NCI-H2107 treated with DMSO at 0.1 percent for 48 hours (cell line): ENCODE measurements around the gene TRNT1.
A peak's percentile ranks its signal among the peaks of the same experiment; 100 is the strongest.

Experiments used
- DNase-seq: peaks from one replicate; lab custom pipeline; 2025; ENCODE audit not compliant: unreplicated experiment; lab: John Stamatoyannopoulos, UW

The TRNT1 gene

DNA sequence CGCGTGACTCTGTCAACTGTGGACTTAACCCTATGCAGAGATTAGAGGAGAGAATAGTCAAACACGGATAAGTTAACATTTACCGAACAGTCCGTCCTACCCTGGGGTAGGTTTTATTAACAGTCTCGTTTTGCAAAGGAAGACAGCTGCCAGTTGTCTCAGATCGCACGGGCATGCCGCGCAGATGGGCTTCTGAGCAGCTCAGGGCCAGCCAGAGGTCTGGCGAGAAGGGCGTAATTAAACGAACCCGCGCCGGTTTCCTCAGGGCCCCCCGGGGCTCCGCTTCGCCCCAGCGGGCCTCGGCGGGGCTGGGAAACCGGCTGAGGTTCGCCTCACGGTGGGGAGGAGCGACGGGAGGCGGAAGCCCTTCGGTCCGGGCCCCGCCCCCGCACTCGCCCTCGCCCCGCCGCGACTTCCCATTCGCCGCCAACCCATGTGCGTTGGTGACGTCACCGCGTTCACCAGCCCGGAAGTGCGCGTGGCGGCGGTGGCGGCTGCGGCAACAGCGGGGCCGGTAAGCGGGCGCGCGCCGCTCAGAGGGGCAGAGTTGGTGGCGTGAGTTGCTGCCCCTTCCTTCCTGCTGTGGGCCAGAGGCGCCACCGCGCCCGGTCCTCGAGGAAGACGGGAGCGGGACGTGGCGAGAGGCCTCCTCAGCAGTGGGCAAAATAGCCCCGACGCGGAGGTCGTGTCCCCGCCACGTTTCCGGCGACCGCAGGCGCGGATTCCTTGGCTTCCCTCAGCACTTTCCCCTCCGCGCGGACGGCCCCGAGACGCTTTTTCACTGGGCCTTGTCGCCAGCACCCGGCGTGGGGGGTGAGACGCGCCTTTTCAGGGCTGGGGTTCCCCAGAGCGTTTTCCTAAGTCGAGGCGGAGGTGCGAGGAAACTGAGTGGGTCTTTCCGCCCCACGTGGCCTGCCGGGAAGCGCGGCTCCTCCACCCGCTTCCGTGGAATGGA lies at the start of gene TRNT1:
Gene TRNT1 (plus strand): TSS at position 464 of the 955 bp plus-strand sequence. CDS start 2,101 bp downstream, outside the sequence.
- DNase-seq = peak; percentile 39

DNA sequence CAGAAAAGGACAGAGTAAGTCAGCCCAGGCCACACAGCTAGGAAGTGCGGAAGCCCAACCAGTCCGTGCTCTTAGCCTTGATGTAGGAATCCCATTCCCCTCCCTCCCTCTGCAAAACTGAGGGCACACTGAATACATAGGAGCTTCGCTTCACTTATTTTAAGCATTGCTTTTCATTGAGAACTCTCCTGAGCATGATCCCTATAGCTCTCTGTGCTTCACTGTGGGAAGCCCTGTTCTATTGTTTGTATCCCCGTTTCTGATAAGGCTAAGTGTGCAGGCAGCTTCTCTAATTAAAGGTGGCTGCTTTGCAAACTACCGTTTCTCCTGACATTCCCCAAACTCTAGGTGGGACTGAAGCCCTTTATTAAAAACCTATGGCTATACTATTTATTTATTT lies 46.4 kb upstream of the TRNT1 start:
- peak; percentile 33 for DNase-seq

DNA sequence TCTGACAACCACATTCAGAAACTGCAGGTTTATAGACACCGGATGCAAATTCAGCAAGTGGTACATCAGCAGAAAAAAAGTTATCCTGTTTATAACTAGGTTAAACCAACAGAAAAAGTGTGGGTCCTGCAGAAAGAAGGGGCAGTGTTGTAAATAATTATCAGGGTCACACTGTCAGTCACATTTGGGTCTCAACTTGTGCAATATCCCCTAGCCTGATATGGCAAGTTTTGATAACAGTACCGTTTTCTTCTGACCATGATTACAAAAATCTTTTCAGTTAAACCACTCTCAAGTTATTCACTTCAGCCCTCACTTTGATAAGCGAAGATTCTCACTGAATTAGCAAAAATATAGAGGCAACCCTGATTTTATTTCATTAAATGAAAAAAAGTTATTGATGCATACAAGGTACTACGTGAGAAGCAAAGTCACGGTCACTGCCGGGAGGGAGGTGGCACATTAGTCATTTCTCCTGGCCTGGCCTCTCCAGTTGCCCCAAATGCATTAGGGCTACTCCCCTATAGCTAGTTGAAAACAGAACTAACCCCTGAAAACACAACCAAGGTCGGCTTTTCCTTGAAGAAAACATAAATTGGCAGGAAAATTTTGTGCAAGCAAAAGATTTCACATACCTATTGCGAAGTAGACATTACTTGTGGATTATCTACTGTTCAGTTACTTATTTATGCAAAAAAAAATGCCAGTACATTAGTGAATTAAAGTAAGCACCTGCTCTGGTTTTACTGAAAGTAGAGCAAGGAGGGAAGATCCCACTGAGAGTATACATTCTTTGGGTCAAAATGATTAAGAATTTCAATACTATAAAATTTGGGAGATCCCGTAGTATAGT lies 45.1 kb upstream of the TRNT1 start:
- DNase-seq = no peak

DNA sequence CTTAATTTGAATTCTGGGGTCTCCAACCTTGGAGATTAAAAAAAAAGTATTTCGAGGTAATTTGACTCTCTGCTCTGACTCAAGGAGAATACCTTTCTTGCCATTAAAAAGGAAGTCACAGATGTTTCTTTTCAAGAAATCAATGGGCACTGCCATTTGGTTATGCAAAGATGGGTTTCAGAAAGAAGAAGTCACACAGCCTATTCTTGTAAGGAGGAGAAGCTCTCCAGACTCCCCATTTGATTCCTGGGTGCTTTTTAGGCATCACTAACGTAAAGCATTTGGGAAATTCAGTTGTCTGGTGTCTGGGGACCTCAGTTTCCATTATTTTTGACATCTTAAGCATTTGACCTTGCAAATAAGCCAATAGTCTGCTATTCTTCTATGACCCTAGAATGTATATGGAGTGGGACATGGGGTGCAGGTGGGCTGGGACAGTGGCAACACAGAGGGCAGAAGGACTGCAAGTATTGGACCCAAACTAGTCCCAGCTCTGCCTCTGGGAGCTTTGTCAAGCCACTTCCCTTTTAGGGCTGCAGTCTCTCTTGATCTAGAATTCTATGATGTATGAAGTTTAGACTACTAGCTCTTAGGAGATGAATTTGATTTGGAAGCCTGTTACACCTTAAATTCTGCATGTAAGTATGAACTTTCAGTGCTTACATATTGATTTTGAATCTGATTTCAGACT lies 44.4 kb upstream of the TRNT1 start:
- no peak for DNase-seq

DNA sequence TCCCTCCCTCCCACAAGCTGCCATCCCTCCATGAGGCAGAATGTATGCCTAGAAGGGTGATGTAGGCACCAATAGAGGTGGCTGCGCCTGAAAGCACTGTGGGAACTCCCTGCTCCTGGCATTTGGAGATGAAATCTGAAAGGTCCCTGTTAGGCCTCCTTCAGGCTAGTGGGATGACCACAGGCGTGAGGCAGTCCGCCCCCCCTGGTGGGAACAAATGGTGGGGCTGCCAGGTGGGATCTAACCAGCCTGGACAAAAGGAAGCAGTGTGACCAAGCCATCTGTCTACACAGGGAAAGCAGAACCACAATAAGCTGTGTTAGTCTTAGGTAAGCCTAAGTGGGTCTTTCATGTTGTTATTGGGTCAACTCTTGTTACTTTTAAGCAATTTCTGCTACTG lies 41.9 kb upstream of the TRNT1 start:
- DNase-seq = no peak

DNA sequence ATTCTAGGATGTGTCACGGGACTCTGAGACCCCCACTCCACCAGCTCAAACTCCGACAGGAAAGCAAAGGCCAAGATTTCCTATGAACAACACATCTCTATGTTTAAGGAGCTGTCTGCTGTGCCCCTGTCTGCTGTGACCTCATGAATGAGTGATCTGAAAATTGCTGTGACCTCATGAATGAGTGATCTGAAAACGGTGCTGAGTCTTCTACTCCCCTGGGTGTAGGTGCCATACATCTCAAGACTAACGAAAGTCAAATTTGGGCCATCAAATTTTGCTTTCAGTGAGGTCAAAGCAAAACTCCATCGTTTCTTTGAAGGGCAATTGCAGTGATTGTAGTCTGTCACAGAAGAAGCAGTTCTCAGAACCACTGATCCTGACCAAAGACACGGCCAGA lies 41.0 kb upstream of the TRNT1 start:
- no peak for DNase-seq

- no peak for DNase-seq
Measured at GRCh38 chr3:3086239-3086638, 40.5 kb upstream of the TRNT1 start.

DNA sequence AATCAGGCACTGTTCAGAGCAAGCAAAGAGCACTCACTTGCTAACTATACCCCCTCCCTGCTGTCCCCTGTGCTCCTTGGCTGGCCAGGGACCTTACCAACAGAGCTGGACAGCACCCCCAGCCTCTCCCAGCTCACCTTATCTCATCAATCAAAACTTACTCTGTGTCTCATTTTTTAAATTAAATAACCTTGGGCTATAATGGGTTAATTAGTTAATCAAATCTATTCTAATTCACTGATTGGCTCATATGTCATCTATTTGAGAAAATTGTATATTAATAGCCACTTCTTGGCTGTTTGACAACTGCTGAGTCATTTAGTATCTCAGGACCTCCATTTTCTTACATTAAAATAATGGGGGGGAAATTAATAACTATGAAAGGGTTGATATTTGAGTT lies 39.5 kb upstream of the TRNT1 start:
- DNase-seq = no peak

- DNase-seq = no peak
Measured at GRCh38 chr3:3087716-3088465, 38.8 kb upstream of the TRNT1 start.

DNA sequence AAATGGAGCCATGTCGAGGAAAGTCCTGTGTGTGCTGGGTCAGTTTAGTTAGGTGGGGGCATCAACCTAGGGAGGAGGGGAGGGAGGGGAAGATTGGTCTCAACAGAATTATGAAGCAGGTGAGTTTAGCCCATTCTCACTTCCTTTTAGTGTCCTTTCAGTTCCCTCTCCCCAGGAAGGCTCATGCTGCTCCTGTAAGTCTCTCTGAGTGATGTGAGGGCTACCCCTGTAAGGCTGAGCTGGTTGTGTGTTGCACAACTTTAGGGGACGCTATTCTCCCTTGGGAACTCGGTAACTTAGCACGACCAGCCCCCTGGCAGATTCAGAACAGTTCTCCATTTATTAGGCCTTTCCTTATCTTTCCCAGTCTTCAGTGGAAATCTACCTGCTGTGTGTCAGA lies 37.7 kb upstream of the TRNT1 start:
- DNase-seq = no peak

- no peak for DNase-seq
Measured at GRCh38 chr3:3097958-3098357, 28.8 kb upstream of the TRNT1 start.

- no peak for DNase-seq
Measured at GRCh38 chr3:3101660-3102458, 24.9 kb upstream of the TRNT1 start.

DNA sequence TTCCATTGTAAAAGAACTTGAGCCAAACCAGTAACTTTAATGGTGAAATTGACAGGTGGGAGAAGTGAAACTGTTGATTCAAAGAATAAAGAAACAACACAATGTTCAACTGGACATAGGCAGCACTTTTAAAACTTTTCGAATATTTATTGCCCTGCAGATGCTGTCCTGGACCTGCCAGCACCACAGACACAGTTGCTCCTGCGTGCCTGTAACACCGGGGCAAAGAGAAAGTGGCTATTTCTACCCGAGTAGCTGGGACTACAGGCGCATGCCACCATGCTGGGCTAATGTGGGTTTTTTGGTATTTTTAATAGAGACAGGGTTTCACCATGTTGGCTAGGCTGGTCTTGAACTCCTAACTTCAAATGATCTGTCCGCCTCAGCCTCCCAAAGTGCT lies 24.0 kb upstream of the TRNT1 start:
- no peak for DNase-seq

- no peak for DNase-seq
Measured at GRCh38 chr3:3105246-3105645, 21.5 kb upstream of the TRNT1 start.

GRCh38 chr3:3105815-3106214 lies 20.9 kb upstream of the TRNT1 start:
- DNase-seq = no peak

DNA sequence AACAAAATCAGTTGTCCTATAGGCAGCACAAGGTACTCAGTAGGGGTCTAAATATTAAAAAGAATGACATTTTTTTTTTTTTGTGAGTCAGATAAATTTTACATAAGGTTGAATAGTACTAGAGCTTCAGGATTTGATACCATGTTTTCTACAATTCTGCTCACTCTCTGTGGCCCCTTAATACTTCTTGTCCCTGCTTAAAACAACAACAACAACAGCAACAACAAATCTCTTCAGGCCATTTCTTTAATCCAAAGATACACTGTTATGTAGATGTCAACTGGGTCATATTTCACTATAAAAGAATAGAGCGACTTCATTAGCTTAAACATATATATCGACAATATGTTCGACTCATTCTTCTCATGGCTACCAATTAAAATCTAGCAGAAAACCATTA lies 19.6 kb upstream of the TRNT1 start:
- DNase-seq = no peak

- DNase-seq = no peak
Measured at GRCh38 chr3:3107858-3108257, 18.9 kb upstream of the TRNT1 start.

DNA sequence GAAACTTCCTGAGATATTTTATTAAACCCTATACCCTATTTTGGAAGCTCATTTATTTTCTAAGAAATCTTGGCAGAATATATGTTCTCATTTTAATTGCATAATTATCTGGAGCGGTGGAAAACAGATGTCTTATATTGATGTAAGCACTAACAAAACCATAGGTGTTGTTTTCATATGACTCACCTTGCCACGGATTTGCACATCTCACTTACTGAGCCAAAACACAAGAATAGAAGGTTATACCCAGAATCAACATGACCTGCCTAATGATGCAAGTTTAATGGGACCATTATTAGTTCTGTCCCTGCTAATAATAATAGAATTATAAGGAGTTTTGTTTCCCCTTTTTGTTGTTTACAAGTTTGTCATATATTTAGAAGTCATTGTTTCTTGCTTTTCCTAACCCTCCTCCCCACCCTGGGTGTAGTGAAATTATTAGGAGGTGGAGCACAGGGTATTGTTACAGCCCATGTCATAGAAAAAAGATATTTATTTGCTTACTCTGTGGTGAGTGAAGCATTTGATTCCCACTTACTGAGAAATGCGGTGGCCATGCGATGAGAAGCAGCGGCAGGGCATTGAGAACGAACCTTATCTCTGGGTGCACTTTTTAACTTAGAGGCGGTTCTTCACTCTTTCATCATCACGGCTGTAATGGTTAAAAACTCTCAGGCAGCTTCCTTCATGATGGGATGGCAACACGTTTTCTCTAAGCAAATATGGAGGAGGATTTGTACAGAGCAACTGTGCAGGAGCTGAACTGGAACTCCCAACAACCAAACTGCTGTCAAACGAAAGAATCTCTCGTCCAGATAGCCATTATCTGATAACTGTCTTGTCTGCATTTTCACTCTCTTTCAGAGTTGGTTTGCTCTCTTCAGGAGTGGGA lies 17.1 kb upstream of the TRNT1 start:
- DNase-seq = peak; percentile 26

DNA sequence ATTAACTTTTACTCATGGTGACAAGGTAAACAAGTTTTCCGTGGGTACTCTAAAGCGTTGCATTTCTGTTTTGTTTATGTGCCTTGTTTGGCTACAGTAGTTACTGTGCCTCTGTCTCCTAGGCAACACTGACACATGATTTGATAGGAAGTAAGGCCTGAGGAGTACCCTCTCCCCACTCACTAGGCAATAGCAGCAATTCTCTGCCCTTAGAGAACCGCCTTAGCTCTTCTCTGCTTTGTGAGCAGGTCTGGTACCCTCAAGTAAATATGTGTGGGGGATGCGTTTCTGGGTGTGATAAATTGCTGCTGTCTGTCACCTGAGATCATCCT lies 16.5 kb upstream of the TRNT1 start, which contains the start of gene IL5RA:
Gene IL5RA (minus strand): TSS at position 76 of the 332 bp plus-strand sequence. CDS start 5,390 bp downstream, outside the sequence.
- DNase-seq = peak; percentile 33
